ENCODE data around the gene ACTL7A.

DNA sequence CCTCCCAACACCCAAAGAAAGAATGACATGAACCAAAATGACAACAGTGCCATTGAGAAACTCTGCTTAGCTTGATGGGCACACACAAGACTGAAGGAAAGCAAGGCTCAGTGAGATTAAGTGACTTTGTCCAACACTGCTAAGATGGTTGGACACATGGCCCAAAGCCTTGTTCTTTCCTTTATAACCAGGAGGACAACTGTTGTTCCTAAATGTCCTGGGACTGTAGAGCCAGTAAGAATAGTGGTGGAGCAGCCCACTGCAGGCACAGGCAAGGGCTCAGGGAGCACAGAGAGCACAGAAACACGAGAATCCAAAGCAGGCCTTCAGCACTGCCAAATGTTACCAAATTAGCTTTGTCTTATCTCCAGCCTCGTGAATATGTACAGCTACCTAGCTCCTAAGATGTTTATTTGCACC lies 3.9 kb downstream of the ACTL7A start:
- TF ChIP-seq POLR2A (IDR thresholded peaks at IDR 0.05; ENCODE audit: low read length) (no peak), GATA1 (IDR thresholded peaks at IDR 0.05; ENCODE audit: low read depth, low read length) (no peak)
